CD4-positive, alpha-beta T cell treated with Interleukin-1 beta for 1 hour (primary cell): Measurements from ENCODE around the gene PAM16.

Experiments
- DNase-seq, 2 donors: peaks; one replicate each; pipeline ENCODE4 v3.0.0-alpha.2; 2020 to 2022

Gene PAM16

GRCh38 chr16:4293822-4294457 lies 57.2 kb downstream of the PAM16 start:
- DNase-seq = no peak

GRCh38 chr16:4293181-4293716 lies 57.9 kb downstream of the PAM16 start:
- no peak for DNase-seq

- DNase-seq = no peak
These were observed 59.4 kb downstream of the PAM16 start for GRCh38 chr16:4291699-4292098.
